ENCODE results near the gene RPS3. TPM values are rescaled to one million over a fixed set of nuclear protein-coding genes. Genes with fewer than 3 reads are reported as not detected.

Gene RPS3
- total and polyA plus RNA-seq, 2 of the 13 experiments (the other 11 are each of a cell fraction or from before 2014, with no cell fraction given), result 2,143 to 3,616 TPM

DNA sequence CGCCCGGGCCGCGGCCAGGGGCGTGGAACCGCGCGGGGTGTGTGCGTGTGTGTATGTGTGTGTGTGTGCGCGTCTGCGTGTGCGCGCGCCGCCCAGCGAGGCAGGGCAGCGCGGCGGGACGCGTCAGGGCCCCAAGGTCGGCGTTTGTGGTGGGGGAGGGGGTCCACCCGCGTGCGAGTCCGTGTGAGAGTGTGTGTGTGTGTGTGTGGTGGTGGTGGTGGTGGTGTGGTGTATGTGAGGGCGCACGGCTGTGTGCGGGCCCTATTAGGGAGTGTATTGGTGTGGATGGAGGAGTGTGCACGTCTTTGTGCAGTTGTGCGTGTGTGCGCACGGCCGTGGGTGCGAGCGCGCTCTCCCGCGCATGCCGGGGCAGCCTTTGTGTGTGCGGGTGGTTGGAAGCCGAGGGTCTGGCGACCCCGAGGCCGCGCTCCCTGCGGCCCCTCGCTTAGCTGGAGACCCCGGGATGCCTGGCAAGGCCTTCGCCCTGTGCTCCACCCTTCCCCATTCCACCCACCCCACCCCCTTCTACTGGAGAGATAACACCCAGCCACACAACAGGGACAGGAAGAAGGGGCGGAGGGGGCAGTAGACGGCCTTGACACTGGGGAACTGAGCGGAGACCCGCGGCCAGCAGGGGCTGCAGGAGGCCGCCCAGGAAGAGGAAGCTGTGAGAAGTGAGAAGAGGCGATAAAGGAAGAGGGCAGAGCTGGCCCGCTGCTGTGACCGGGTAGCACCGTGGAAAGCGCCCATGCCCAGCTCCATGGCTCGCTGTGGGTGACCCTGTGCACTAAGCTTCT lies 47.3 kb upstream of the RPS3 start (continued):
- TF ChIP-seq, protein P1, sequence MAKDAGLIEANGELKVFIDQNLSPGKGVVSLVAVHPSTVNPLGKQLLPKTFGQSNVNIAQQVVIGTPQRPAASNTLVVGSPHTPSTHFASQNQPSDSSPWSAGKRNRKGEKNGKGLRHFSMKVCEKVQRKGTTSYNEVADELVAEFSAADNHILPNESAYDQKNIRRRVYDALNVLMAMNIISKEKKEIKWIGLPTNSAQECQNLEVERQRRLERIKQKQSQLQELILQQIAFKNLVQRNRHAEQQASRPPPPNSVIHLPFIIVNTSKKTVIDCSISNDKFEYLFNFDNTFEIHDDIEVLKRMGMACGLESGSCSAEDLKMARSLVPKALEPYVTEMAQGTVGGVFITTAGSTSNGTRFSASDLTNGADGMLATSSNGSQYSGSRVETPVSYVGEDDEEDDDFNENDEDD (CRISPR knock-in tag; IDR thresholded peaks at IDR 0.05; ENCODE audit: borderline replicate concordance), result peak; percentile 33; the same call in 1 of the 2 replicates
- TF ChIP-seq PRPF4 (IDR thresholded peaks at IDR 0.05; ENCODE audit: low read depth, low read length, poor library complexity, severe bottlenecking) (no peak), ZSCAN31 (CRISPR knock-in tag; IDR thresholded peaks at IDR 0.05; ENCODE audit: low read depth) (peak; percentile 61; the same call in 1 of the 2 replicates), MED8 (CRISPR knock-in tag; IDR thresholded peaks at IDR 0.05; ENCODE audit: insufficient replicate concordance) (peak; percentile 29), TCF12 (IDR thresholded peaks at IDR 0.05) (no peak), TCF12 (CRISPR knock-in tag; IDR thresholded peaks at IDR 0.05) (no peak), KAT2B (IDR thresholded peaks at IDR 0.05; ENCODE audit: borderline replicate concordance, low read depth, low read length) (no peak), ZSCAN29 (CRISPR knock-in tag; conservative IDR thresholded peaks at IDR 0.05) (0 out of 2 replicates have a peak, but pooled peaks have one; percentile 23), SYNCRIP (IDR thresholded peaks at IDR 0.05; ENCODE audit: insufficient read depth, low read depth, low read length) (no peak)
- TF ChIP-seq, protein P2, sequence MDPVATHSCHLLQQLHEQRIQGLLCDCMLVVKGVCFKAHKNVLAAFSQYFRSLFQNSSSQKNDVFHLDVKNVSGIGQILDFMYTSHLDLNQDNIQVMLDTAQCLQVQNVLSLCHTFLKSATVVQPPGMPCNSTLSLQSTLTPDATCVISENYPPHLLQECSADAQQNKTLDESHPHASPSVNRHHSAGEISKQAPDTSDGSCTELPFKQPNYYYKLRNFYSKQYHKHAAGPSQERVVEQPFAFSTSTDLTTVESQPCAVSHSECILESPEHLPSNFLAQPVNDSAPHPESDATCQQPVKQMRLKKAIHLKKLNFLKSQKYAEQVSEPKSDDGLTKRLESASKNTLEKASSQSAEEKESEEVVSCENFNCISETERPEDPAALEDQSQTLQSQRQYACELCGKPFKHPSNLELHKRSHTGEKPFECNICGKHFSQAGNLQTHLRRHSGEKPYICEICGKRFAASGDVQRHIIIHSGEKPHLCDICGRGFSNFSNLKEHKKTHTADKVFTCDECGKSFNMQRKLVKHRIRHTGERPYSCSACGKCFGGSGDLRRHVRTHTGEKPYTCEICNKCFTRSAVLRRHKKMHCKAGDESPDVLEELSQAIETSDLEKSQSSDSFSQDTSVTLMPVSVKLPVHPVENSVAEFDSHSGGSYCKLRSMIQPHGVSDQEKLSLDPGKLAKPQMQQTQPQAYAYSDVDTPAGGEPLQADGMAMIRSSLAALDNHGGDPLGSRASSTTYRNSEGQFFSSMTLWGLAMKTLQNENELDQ (CRISPR knock-in tag; IDR thresholded peaks at IDR 0.05; ENCODE audit: borderline replicate concordance), result no peak
- TF ChIP-seq, protein P3, sequence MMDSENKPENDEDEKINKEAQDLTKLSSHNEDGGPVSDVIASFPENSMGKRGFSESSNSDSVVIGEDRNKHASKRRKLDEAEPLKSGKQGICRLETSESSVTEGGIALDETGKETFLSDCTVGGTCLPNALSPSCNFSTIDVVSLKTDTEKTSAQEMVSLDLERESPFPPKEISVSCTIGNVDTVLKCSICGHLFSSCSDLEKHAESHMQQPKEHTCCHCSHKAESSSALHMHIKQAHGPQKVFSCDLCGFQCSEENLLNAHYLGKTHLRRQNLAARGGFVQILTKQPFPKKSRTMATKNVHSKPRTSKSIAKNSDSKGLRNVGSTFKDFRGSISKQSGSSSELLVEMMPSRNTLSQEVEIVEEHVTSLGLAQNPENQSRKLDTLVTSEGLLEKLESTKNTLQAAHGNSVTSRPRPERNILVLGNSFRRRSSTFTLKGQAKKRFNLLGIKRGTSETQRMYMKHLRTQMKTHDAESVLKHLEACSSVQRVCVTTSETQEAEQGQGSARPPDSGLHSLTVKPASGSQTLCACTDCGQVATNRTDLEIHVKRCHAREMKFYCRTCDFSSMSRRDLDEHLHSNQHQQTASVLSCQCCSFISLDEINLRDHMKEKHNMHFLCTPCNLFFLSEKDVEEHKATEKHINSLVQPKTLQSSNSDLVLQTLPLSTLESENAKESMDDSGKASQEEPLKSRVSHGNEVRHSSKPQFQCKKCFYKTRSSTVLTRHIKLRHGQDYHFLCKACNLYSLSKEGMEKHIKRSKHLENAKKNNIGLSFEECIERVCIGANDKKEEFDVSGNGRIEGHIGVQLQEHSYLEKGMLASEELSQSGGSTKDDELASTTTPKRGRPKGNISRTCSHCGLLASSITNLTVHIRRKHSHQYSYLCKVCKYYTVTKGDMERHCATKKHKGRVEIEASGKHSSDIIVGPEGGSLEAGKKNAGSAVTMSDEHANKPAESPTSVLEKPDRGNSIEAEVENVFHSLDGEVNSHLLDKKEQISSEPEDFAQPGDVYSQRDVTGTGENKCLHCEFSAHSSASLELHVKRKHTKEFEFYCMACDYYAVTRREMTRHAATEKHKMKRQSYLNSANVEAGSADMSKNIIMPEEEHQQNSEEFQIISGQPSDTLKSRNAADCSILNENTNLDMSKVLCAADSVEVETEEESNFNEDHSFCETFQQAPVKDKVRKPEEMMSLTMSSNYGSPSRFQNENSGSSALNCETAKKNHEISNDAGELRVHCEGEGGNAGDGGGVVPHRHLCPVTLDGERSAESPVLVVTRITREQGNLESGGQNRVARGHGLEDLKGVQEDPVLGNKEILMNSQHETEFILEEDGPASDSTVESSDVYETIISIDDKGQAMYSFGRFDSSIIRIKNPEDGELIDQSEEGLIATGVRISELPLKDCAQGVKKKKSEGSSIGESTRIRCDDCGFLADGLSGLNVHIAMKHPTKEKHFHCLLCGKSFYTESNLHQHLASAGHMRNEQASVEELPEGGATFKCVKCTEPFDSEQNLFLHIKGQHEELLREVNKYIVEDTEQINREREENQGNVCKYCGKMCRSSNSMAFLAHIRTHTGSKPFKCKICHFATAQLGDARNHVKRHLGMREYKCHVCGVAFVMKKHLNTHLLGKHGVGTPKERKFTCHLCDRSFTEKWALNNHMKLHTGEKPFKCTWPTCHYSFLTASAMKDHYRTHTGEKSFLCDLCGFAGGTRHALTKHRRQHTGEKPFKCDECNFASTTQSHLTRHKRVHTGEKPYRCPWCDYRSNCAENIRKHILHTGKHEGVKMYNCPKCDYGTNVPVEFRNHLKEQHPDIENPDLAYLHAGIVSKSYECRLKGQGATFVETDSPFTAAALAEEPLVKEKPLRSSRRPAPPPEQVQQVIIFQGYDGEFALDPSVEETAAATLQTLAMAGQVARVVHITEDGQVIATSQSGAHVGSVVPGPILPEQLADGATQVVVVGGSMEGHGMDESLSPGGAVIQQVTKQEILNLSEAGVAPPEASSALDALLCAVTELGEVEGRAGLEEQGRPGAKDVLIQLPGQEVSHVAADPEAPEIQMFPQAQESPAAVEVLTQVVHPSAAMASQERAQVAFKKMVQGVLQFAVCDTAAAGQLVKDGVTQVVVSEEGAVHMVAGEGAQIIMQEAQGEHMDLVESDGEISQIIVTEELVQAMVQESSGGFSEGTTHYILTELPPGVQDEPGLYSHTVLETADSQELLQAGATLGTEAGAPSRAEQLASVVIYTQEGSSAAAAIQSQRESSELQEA (CRISPR knock-in tag; IDR thresholded peaks at IDR 0.05; ENCODE audit: not compliant biosample characterization), result no peak
- TF ChIP-seq, protein P4, sequence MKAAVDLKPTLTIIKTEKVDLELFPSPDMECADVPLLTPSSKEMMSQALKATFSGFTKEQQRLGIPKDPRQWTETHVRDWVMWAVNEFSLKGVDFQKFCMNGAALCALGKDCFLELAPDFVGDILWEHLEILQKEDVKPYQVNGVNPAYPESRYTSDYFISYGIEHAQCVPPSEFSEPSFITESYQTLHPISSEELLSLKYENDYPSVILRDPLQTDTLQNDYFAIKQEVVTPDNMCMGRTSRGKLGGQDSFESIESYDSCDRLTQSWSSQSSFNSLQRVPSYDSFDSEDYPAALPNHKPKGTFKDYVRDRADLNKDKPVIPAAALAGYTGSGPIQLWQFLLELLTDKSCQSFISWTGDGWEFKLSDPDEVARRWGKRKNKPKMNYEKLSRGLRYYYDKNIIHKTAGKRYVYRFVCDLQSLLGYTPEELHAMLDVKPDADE (CRISPR knock-in tag; IDR thresholded peaks at IDR 0.05), result no peak; the same call in 1 of the 2 replicates

All from HepG2 (cell line).